ENCODE data around the gene SPATA24.
"Not testable (repeated sequence)": the region's sequence is repeated elsewhere in the genome, so short reads cannot be mapped to it uniquely, and the experiment has no call there.

SPATA24 gene

DNA sequence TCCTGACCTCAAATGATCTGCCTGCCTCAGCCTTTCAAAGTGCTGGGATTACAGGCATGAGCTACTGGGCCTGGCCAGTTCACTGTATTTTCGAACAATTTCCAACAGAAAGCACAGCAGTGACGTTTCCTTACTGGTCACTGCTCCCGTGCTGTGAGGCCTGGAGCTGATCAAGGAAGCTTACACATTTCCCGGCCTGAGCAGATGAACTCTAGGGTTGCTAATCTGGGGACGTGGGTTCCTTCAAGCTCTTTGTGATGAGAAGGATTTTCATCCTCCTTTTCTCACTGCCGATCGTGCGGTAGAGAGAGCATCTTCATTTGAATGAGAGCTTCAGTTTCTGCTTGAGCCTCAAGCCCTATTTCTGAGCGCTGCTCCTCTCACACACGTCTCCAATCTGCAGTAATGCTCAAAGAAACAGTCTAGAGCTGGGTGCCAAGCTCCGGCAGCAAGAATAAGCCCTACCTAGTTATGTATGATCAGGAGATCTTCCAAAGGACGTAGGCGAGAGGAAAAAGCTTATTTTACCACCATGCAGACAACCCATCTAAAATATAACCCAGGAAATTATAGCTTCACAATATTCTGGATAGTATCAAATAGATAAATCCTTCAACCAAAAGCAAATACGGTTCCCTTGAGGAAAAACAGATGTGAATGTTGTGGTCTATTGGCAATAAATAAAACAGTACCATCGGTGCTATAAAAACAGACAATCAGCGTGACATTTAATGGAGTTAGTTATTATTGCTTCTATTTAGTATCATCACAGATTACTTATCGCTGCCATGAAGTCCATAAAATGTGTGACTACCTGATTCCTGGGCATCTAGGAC lies 7.3 kb upstream of the SPATA24 start:
- CTCF ChIA-PET: interaction anchor here (0.5 to 1.4 kb wide), 5 partner anchors 11 to 1074 kb away, joined by 3 to 4 read pairs (median 3); no protein-coding TSS in a partner anchor
- no peak for TF ChIP-seq ELF4 (IDR thresholded peaks at IDR 0.05)
- no peak for TF ChIP-seq SUZ12 (IDR thresholded peaks at IDR 0.05)
- no peak for TF ChIP-seq BHLHE40 (IDR thresholded peaks at IDR 0.05; ENCODE audit: borderline replicate concordance)
- no peak for DNase-seq (ENCODE audit: extremely low spot score)
- POLR2A ChIA-PET: interaction anchor here (1.6 to 1.7 kb wide), 2 partner anchors 28 to 150 kb away, joined by 6 to 7 read pairs; partner anchors contain the start of genes DNAJC18 and UBE2D2

GRCh38 chr5:139410121-139410992 lies 6.5 kb upstream of the SPATA24 start:
- CTCF ChIA-PET: interaction anchor here (0.6 to 1.4 kb wide), 5 partner anchors 12 to 760 kb away, joined by 3 to 4 read pairs (median 4); no protein-coding TSS in a partner anchor
- TF ChIP-seq BHLHE40 (IDR thresholded peaks at IDR 0.05; ENCODE audit: borderline replicate concordance) (no peak), CTBP1 (IDR thresholded peaks at IDR 0.05; ENCODE audit: borderline replicate concordance) (no peak), FOXA1 (IDR thresholded peaks at IDR 0.05) (no peak), FOXK2 (IDR thresholded peaks at IDR 0.05) (no peak), L3MBTL2 (conservative IDR thresholded peaks at IDR 0.05) (no peak), ZNF384 (IDR thresholded peaks at IDR 0.05) (no peak), LEF1 (IDR thresholded peaks at IDR 0.05; ENCODE audit: borderline replicate concordance) (no peak)
- TF ChIP-seq, protein P1, sequence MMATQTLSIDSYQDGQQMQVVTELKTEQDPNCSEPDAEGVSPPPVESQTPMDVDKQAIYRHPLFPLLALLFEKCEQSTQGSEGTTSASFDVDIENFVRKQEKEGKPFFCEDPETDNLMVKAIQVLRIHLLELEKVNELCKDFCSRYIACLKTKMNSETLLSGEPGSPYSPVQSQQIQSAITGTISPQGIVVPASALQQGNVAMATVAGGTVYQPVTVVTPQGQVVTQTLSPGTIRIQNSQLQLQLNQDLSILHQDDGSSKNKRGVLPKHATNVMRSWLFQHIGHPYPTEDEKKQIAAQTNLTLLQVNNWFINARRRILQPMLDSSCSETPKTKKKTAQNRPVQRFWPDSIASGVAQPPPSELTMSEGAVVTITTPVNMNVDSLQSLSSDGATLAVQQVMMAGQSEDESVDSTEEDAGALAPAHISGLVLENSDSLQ (IDR thresholded peaks at IDR 0.05): no peak
- no peak for DNase-seq (ENCODE audit: extremely low spot score)
- POLR2A ChIA-PET: interaction anchor here (1.6 to 1.7 kb wide), 2 partner anchors 29 to 150 kb away, joined by 6 to 7 read pairs; partner anchors contain the start of genes DNAJC18 and UBE2D2

DNA sequence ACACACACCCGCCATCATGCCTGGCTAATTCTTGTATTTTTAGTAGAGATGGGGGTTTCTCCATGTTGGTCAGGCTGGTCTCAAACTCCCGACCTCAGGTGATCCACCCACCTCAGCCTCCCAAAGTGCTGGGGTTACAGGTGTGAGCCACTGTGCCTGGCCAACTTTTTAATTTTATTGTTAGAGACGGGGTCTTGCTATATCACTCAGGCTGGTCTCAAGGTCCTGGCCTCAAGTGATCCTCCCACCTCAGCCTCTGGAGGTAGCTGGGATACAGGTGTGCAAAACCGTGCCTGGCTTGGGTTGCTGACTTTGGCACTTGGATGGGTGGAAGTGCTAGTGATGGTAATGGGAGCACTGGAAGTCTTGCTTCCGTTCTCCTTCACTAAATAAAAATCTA lies 5.2 kb upstream of the SPATA24 start:
- DNase-seq (ENCODE audit: extremely low spot score); CTCF ChIA-PET; POLR2A ChIA-PET: not testable (repeated sequence)

DNA sequence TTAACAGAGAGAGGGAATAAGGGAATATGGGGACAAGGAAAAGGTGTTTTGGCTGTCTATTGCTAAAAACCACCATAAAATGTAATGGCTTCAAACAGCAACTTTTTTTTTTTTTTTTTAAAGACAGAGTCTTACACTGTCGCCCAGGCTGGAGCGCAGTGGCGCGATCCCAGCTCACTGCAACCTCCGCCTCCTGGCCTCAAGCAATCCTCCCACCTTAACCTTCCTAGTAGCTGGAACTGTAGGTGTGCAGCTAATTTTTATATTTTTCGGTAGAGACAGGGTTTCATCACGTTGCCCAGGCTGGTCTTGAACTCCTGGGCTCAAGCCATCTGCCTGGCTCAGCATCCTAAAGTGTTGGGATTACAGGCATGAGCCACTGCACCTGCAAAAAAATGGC lies 4.3 kb upstream of the SPATA24 start:
- TF ChIP-seq FOXM1 (IDR thresholded peaks at IDR 0.05; ENCODE audit: borderline replicate concordance): no peak
- no peak for TF ChIP-seq NFRKB (IDR thresholded peaks at IDR 0.05)
- TF ChIP-seq LEF1 (IDR thresholded peaks at IDR 0.05; ENCODE audit: borderline replicate concordance): no peak
- TF ChIP-seq ZNF384 (IDR thresholded peaks at IDR 0.05): no peak
- no peak for TF ChIP-seq ARNT (IDR thresholded peaks at IDR 0.05)
- no peak for TF ChIP-seq FOXA1 (IDR thresholded peaks at IDR 0.05)
- no peak for TF ChIP-seq CTBP1 (IDR thresholded peaks at IDR 0.05; ENCODE audit: borderline replicate concordance)
- no peak for TF ChIP-seq ELF4 (IDR thresholded peaks at IDR 0.05)
- TF ChIP-seq BHLHE40 (IDR thresholded peaks at IDR 0.05; ENCODE audit: borderline replicate concordance): no peak
- no peak for TF ChIP-seq TARDBP (IDR thresholded peaks at IDR 0.05)
- TF ChIP-seq HDGF (IDR thresholded peaks at IDR 0.05; ENCODE audit: borderline replicate concordance): no peak
- TF ChIP-seq SP1 (IDR thresholded peaks at IDR 0.05): no peak
- no peak for TF ChIP-seq L3MBTL2 (conservative IDR thresholded peaks at IDR 0.05)
- TF ChIP-seq, protein P1 (IDR thresholded peaks at IDR 0.05): no peak
- no peak for TF ChIP-seq SUZ12 (IDR thresholded peaks at IDR 0.05)
- no peak for DNase-seq (ENCODE audit: extremely low spot score)
- POLR2A ChIA-PET: no interaction called here
- CTCF ChIA-PET: interaction anchor here (0.6 kb wide), 1 partner anchor 74 kb away, joined by 3 read pairs; no protein-coding TSS in a partner anchor

GRCh38 chr5:139407517-139407916 lies 3.6 kb upstream of the SPATA24 start:
- TF ChIP-seq FOXA1 (IDR thresholded peaks at IDR 0.05) (no peak), ARNT (IDR thresholded peaks at IDR 0.05) (no peak), ELF4 (IDR thresholded peaks at IDR 0.05) (no peak), FOXM1 (IDR thresholded peaks at IDR 0.05; ENCODE audit: borderline replicate concordance) (no peak), L3MBTL2 (conservative IDR thresholded peaks at IDR 0.05) (no peak), SUZ12 (IDR thresholded peaks at IDR 0.05) (no peak), HDGF (IDR thresholded peaks at IDR 0.05; ENCODE audit: borderline replicate concordance) (no peak), FOXK2 (IDR thresholded peaks at IDR 0.05) (no peak)
- TF ChIP-seq, protein P1 (IDR thresholded peaks at IDR 0.05): no peak
- DNase-seq (ENCODE audit: extremely low spot score): no peak
- ChIA-PET CTCF (interaction anchor here (0.9 to 1.1 kb wide), 2 partner anchors 14 to 15 kb away, joined by 3 to 5 read pairs; no protein-coding TSS in a partner anchor), POLR2A (no interaction called here)

DNA sequence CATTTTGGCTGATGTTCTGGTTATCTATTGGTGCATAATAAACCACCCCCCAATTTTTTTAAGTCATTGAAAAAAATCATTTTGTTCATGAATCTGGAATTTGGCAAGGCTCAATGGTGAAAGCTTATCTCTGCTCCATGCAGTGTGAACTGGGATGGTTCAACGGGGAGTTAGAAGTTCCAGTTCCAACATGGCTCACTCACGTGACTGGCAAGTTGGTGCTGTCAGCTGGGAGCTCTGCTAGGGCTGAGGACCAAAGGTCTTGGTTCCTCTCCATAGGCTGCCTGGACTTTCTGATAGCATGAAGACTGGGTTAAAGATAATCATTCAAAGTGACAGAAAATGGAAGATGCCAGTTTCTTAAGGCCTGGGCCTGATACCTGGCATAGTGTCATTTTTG lies 3.1 kb upstream of the SPATA24 start:
- TF ChIP-seq CTBP1 (IDR thresholded peaks at IDR 0.05; ENCODE audit: borderline replicate concordance) (no peak), ELF4 (IDR thresholded peaks at IDR 0.05) (no peak), ARNT (IDR thresholded peaks at IDR 0.05) (no peak), SUZ12 (IDR thresholded peaks at IDR 0.05) (no peak), L3MBTL2 (conservative IDR thresholded peaks at IDR 0.05) (no peak), ZNF384 (IDR thresholded peaks at IDR 0.05) (no peak), HDGF (IDR thresholded peaks at IDR 0.05; ENCODE audit: borderline replicate concordance) (no peak), FOXA1 (IDR thresholded peaks at IDR 0.05) (no peak), LEF1 (IDR thresholded peaks at IDR 0.05; ENCODE audit: borderline replicate concordance) (no peak), FOXK2 (IDR thresholded peaks at IDR 0.05) (no peak), SP1 (IDR thresholded peaks at IDR 0.05) (no peak), FOXM1 (IDR thresholded peaks at IDR 0.05; ENCODE audit: borderline replicate concordance) (no peak), NFRKB (IDR thresholded peaks at IDR 0.05) (no peak), BHLHE40 (IDR thresholded peaks at IDR 0.05; ENCODE audit: borderline replicate concordance) (no peak), TARDBP (IDR thresholded peaks at IDR 0.05) (no peak)
- TF ChIP-seq, protein P1 (IDR thresholded peaks at IDR 0.05): no peak
- POLR2A ChIA-PET: interaction anchor here (1.0 to 1.7 kb wide), 3 partner anchors 32 to 114 kb away, joined by 3 to 6 read pairs (median 4); partner anchors contain the start of genes DNAJC18, MATR3 and PAIP2
- CTCF ChIA-PET: interaction anchor here (0.9 to 1.1 kb wide), 2 partner anchors 14 to 16 kb away, joined by 3 to 5 read pairs; no protein-coding TSS in a partner anchor
- DNase-seq (ENCODE audit: extremely low spot score): no peak
